Naive thymus-derived CD4-positive, alpha-beta T cell (primary cell): ENCODE results near the gene NLGN4X. TPM values are rescaled to one million over a fixed set of nuclear protein-coding genes. Genes with fewer than 3 reads are reported as not detected.

Source experiments
- ATAC-seq: fragments of 150-1000 bp; cut with Tn5 transposase; 2 replicates; pipeline ENCODE4 v1.10.0; 2021; ENCODE audit warnings: mild to moderate bottlenecking, moderate library complexity
- CTCF ChIA-PET: fragments of 350-600 bp; sonication (Branson Sonifier 250); formaldehyde crosslinking; loops from one replicate; lab custom pipeline; 2021; ENCODE audit warnings: antibody characterized with exemption; lab: Charles Lee
- POLR2A ChIA-PET: fragments of 350-600 bp; sonication (Branson Sonifier 250); formaldehyde crosslinking; loops from one replicate; lab custom pipeline; 2021; ENCODE audit warnings: antibody characterized with exemption, inconsistent platforms; lab: Charles Lee
- DNase-seq, 9 donors: peaks; one replicate each; pipeline versions ENCODE4 v3.0.0 to v3.0.0-alpha.2; 2020 to 2022; ENCODE audit warnings: mixed read lengths in 1 of 9
- H3K27ac ChIP-seq: one replicate; pipeline ENCODE4 v1.7.0; 2013; ENCODE audit warnings: mild to moderate bottlenecking, low read depth, low read length, moderate library complexity
- H3K27me3 ChIP-seq, 2 donors: one replicate each; pipeline ENCODE4 v1.7.0; 2013; ENCODE audit warnings: low read length in 2 of 2, mild to moderate bottlenecking in 2 of 2, moderate library complexity in 2 of 2; ENCODE audit not compliant: control insufficient read depth in 2 of 2, insufficient read depth in 2 of 2
- H3K36me3 ChIP-seq, 3 experiments: 1 replicate in 2 of 3; 2 replicates in 1 of 3; pipeline ENCODE4 v1.7.0; 2013; ENCODE audit warnings: low read length in 3 of 3, mild to moderate bottlenecking in 3 of 3, moderate library complexity in 1 of 3; ENCODE audit not compliant: insufficient read depth in 3 of 3, control insufficient read depth in 2 of 3
- H3K4me1 ChIP-seq, 2 donors: one replicate each; pipeline ENCODE4 v1.7.0; 2013; ENCODE audit warnings: low read length in 2 of 2, mild to moderate bottlenecking in 2 of 2, moderate library complexity in 1 of 2; ENCODE audit not compliant: control insufficient read depth in 2 of 2, insufficient read depth in 2 of 2
- H3K4me3 ChIP-seq: 2 replicates; pipeline ENCODE4 v1.7.0; 2013; ENCODE audit warnings: mild to moderate bottlenecking, low read length
- H3K9me3 ChIP-seq, 3 experiments: 1 replicate in 2 of 3; 2 replicates in 1 of 3; pipeline ENCODE4 v1.7.0; 2013; ENCODE audit warnings: low read length in 3 of 3; ENCODE audit not compliant: control insufficient read depth in 2 of 3
- H3K27ac Mint-ChIP-seq, 9 donors: one replicate each; pipeline ENCODE4 v1.8.0; 2020 to 2022; ENCODE audit warnings: mixed read lengths in 9 of 9, mild to moderate bottlenecking in 8 of 9, moderate library complexity in 5 of 9, inconsistent platforms in 2 of 9
- H3K27me3 Mint-ChIP-seq, 5 donors: one replicate each; pipeline ENCODE4 v1.8.0; 2021 to 2022; ENCODE audit warnings: mixed read lengths in 5 of 5, mild to moderate bottlenecking in 1 of 5
- H3K36me3 Mint-ChIP-seq, 5 donors: one replicate each; pipeline ENCODE4 v1.8.0; 2020 to 2022; ENCODE audit warnings: mixed read lengths in 5 of 5, mild to moderate bottlenecking in 3 of 5, inconsistent platforms in 1 of 5
- H3K4me1 Mint-ChIP-seq, 7 donors: one replicate each; pipeline ENCODE4 v1.8.0; 2020 to 2022; ENCODE audit warnings: mixed read lengths in 7 of 7, mild to moderate bottlenecking in 3 of 7, inconsistent platforms in 1 of 7
- H3K4me3 Mint-ChIP-seq, 10 donors: one replicate each; pipeline ENCODE4 v1.8.0; 2020 to 2022; ENCODE audit warnings: mild to moderate bottlenecking in 10 of 10, mixed read lengths in 10 of 10, moderate library complexity in 6 of 10, inconsistent platforms in 2 of 10
- H3K9me3 Mint-ChIP-seq, 11 donors: one replicate each; pipeline ENCODE4 v1.8.0; 2020 to 2022; ENCODE audit warnings: mixed read lengths in 11 of 11, mild to moderate bottlenecking in 4 of 11, inconsistent platforms in 1 of 11, moderate library complexity in 1 of 11
- intact Hi-C, 2 donors: fragments of 100-400 bp; cut with micrococcal nuclease; formaldehyde crosslinking; loops; one replicate each; pipeline ENCODE4 v1.15.1; 2023
- polyA plus RNA-seq, 2 donors: library from polyadenylated mRNA; unstranded; fragments of 300-500 nt; fragmentation: Illumina TruSeq; gene quantifications; one replicate each; pipeline ENCODE4 v1.2.3, GENCODE V29; 2021
- total RNA-seq, 6 experiments: library from RNA in 5 of 6; stranded (reverse) in 5 of 6; gene quantifications; 1 replicate in 5 of 6; 2 replicates in 1 of 6; pipeline ENCODE4 v1.2.3 and lab custom pipeline; 2021 to 2026

The NLGN4X gene
- total and polyA plus RNA-seq, 7 experiments from 2014 or later: 0.17 TPM; not detected in 6

DNA sequence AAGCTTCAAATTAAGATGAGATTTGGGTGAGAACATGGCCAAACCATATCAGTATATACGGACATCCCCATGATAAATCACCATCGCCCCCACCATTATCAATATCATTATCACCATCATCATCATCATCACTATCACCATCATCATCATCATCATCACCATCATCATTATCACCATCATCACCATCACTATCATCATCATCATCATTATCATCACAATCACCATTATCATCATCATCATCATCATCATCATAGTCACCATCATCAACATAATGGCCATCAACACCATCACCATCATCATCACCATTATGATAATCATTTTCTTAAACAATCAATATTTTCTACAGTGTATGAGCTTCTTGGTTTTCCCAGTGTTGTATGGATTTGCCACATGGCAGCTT, 360.9 kb downstream of the NLGN4X start:
- peaks cover 0 to 6% (median 4%) of the 10 kb centered on the region in 11 donors for H3K9me3 Mint-ChIP-seq
- Histone ChIP-seq H3K36me3 (no peaks in the 10 kb centered on the region), H3K9me3 (no peaks in the 10 kb centered on the region), H3K4me3 (no peak overlapping the region), H3K27ac (no peak overlapping the region), H3K4me1 (no peaks in the 10 kb centered on the region), H3K27me3 (no peaks in the 10 kb centered on the region)
- no peak overlapping the region for H3K27ac Mint-ChIP-seq
- intact Hi-C loops: no loop called here
- H3K36me3 Mint-ChIP-seq: peaks cover 0 to 3% (median 0%) of the 10 kb centered on the region in 5 donors
- H3K4me1 Mint-ChIP-seq: no peaks in the 10 kb centered on the region
- ChIA-PET CTCF (no interaction called here), POLR2A (no interaction called here)
- DNase-seq (no peak), ATAC-seq (no peak)
- no peaks in the 10 kb centered on the region for H3K27me3 Mint-ChIP-seq
- H3K4me3 Mint-ChIP-seq: no peak overlapping the region

DNA sequence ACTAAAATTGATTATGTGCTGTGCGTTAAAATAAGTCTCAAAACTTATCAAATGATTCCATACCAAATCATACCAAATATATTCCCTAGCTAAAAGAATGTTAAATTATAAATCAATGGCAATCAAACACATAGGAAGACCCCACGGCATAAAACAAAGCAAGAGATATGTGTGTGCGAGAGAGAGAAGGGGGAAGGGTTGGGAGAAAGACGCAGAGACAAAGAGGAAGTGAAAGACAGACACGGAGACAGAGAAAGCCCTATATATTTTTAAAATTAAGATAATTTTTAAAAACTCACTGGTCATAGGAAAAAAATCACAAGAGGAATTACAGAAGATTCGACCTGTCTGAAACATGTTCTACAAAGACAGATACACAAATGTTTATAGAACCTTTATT, 371.4 kb downstream of the NLGN4X start:
- ChIA-PET CTCF (no interaction called here), POLR2A (no interaction called here)
- H3K36me3 ChIP-seq: no peaks in the 10 kb centered on the region
- intact Hi-C loops: no loop called here
- DNase-seq (no peak), ATAC-seq (no peak)
- no peak overlapping the region for H3K27ac Mint-ChIP-seq
- no peak overlapping the region for H3K4me3 ChIP-seq
- no peak overlapping the region for H3K4me3 Mint-ChIP-seq
- H3K4me1 Mint-ChIP-seq: no peaks in the 10 kb centered on the region
- H3K27ac ChIP-seq: no peak overlapping the region
- no peaks in the 10 kb centered on the region for H3K36me3 Mint-ChIP-seq
- no peaks in the 10 kb centered on the region for H3K27me3 ChIP-seq
- no peaks in the 10 kb centered on the region for H3K27me3 Mint-ChIP-seq
- peaks cover 0 to 2% (median 0%) of the 10 kb centered on the region in 11 donors for H3K9me3 Mint-ChIP-seq
- H3K9me3 ChIP-seq: no peaks in the 10 kb centered on the region
- H3K4me1 ChIP-seq: no peaks in the 10 kb centered on the region

DNA sequence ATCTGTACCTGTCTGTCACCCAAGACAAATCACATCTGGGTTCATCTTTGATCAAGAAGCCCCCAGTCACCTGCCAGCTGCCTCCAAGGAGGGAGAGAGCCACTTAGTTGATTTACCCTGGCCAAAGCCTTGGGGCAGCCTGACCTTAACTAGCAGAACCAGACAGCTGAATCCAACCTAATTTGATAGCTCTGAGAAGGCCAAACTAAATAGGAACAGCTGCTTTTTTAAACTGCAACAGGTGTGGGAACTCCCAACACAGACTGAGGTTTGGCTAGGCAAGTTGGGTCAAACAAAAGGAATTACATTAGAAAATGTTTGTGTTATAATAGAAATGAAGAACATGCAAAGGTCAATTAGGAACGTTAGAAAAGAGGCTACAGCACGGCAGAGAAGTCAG, 375.7 kb downstream of the NLGN4X start:
- no peak for ATAC-seq

DNA sequence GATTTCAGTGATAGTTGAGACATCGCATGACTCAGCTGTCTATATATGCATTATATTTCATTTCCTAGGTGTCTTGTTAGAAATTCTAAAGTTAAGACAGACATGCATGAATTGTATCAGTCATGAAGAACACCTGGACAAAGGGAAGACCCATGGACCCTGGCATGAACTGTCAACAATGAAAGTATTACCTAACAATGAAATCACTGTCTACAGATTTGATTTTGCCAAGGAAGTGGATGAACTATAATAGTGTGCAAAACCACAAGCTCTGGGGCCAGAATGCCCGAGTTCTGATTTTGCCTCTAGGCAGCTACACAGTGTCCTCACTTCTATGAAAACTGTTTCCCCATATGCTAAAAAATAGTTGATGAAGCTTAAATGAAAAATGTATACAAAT, 386.1 kb downstream of the NLGN4X start:
- peaks cover 0 to 5% (median 0%) of the 10 kb centered on the region in 11 donors for H3K9me3 Mint-ChIP-seq
- no peaks in the 10 kb centered on the region for H3K27me3 ChIP-seq
- no peak overlapping the region for H3K27ac Mint-ChIP-seq
- H3K9me3 ChIP-seq: no peaks in the 10 kb centered on the region
- H3K27me3 Mint-ChIP-seq: no peaks in the 10 kb centered on the region
- H3K4me1 Mint-ChIP-seq: no peaks in the 10 kb centered on the region
- ChIA-PET CTCF (no interaction called here), POLR2A (no interaction called here)
- no peaks in the 10 kb centered on the region for H3K4me1 ChIP-seq
- no peak overlapping the region for H3K4me3 Mint-ChIP-seq
- no peak for DNase-seq
- intact Hi-C loops: no loop called here
- no peak for ATAC-seq
- no peaks in the 10 kb centered on the region for H3K36me3 ChIP-seq
- no peaks in the 10 kb centered on the region for H3K36me3 Mint-ChIP-seq
- H3K27ac ChIP-seq: no peak overlapping the region
- no peak overlapping the region for H3K4me3 ChIP-seq

More for the DNA sequence above, 375.7 kb downstream of the NLGN4X start:
- H3K4me1 Mint-ChIP-seq: no peaks in the 10 kb centered on the region
- H3K27ac Mint-ChIP-seq: no peak overlapping the region
- ChIA-PET POLR2A (no interaction called here), CTCF (no interaction called here)
- Histone ChIP-seq H3K27ac (no peak overlapping the region), H3K36me3 (no peaks in the 10 kb centered on the region), H3K27me3 (no peaks in the 10 kb centered on the region), H3K4me1 (no peaks in the 10 kb centered on the region), H3K4me3 (no peak overlapping the region), H3K9me3 (no peaks in the 10 kb centered on the region)
- DNase-seq: no peak
- no peaks in the 10 kb centered on the region for H3K36me3 Mint-ChIP-seq
- H3K4me3 Mint-ChIP-seq: no peak overlapping the region
- no peaks in the 10 kb centered on the region for H3K27me3 Mint-ChIP-seq
- intact Hi-C loops: no loop called here
- peaks cover 0 to 7% (median 0%) of the 10 kb centered on the region in 11 donors for H3K9me3 Mint-ChIP-seq
